Caco-2 (cell line): Measurements from ENCODE around the gene CEBPZOS. TPM values are rescaled to one million over a fixed set of nuclear protein-coding genes. Genes with fewer than 3 reads are reported as not detected.

ENCODE experiments used
- BruUV-seq: library from RNA; stranded (reverse); fragments of 400-500 nt; replicated peaks from 2 replicates; lab custom pipeline; 2021; lab: Mats Ljungman, UMichigan
- CTCF ChIA-PET: fragments of 300-600 bp; sonication (Branson Sonifier 250); formaldehyde crosslinking; loops from one replicate; lab custom pipeline; 2022; ENCODE audit warnings: antibody characterized with exemption; lab: Charles Lee
- POLR2A ChIA-PET: fragments of 300-600 bp; sonication (Branson Sonifier 250); formaldehyde crosslinking; loops from one replicate; lab custom pipeline; 2022; ENCODE audit warnings: antibody characterized with exemption; lab: Charles Lee
- DNase-seq, 2 experiments: peaks; one replicate each; pipeline versions ENCODE4 v3.0.0 to v3.0.0-alpha.2; 2020 to 2022
- H3K27me3 ChIP-seq: replicated peaks from 2 replicates; pipeline ENCODE4 v1.6.0; 2011; ENCODE audit warnings: low read length; ENCODE audit not compliant: control insufficient read depth, insufficient read depth
- H3K36me3 ChIP-seq: 2 replicates; pipeline ENCODE4 v1.5.1; 2011; ENCODE audit warnings: low read length; ENCODE audit not compliant: control insufficient read depth, insufficient read depth
- H3K4me1 ChIP-seq: fragments of 250-450 bp; sonication (Bioruptor Pico); 2 replicates; pipeline ENCODE4 v1.5.1; 2020; ENCODE audit warnings: mild to moderate bottlenecking
- H3K4me3 ChIP-seq: 2 replicates; pipeline ENCODE4 v1.5.1; 2011; ENCODE audit warnings: low read depth, mild to moderate bottlenecking, control low read depth, low read length
- H3K9me3 ChIP-seq: fragments of 250-450 bp; sonication (Bioruptor Pico); 2 replicates; pipeline ENCODE4 v1.5.1; 2020; ENCODE audit warnings: mild to moderate bottlenecking, moderate library complexity
- H3K27ac Mint-ChIP-seq: one replicate; pipeline ENCODE4 v1.8.0; 2022; ENCODE audit warnings: mixed read lengths; ENCODE audit not compliant: unreplicated experiment
- H3K27me3 Mint-ChIP-seq: one replicate; pipeline ENCODE4 v1.8.0; 2022; ENCODE audit warnings: mixed read lengths; ENCODE audit not compliant: insufficient read depth, unreplicated experiment
- H3K36me3 Mint-ChIP-seq: one replicate; pipeline ENCODE4 v1.8.0; 2022; ENCODE audit warnings: mild to moderate bottlenecking, mixed read lengths; ENCODE audit not compliant: insufficient read depth, unreplicated experiment
- H3K4me1 Mint-ChIP-seq: one replicate; pipeline ENCODE4 v1.8.0; 2022; ENCODE audit warnings: low read depth, mixed read lengths; ENCODE audit not compliant: unreplicated experiment
- H3K4me3 Mint-ChIP-seq: one replicate; pipeline ENCODE4 v1.8.0; 2022; ENCODE audit warnings: mild to moderate bottlenecking, moderate library complexity, mixed read lengths; ENCODE audit not compliant: unreplicated experiment
- H3K9me3 Mint-ChIP-seq: one replicate; pipeline ENCODE4 v1.8.0; 2022; ENCODE audit warnings: mixed read lengths; ENCODE audit not compliant: unreplicated experiment
- CTCF ChIP-seq, 2 experiments: fragments of 200-600 bp in 1 of 2; IDR thresholded peaks; 1 replicate in 1 of 2; 2 replicates in 1 of 2; pipeline versions ENCODE4 v1.5.1 to v1.8.0; 2011 to 2022; ENCODE audit warnings: antibody characterized with exemption in 1 of 2, control low read depth in 1 of 2, inconsistent platforms in 1 of 2, low read depth in 1 of 2, low read length in 1 of 2, mild to moderate bottlenecking in 1 of 2, moderate library complexity in 1 of 2; ENCODE audit not compliant: insufficient read depth in 1 of 2, severe bottlenecking in 1 of 2, unreplicated experiment in 1 of 2
- intact Hi-C: fragments of 100-400 bp; cut with micrococcal nuclease; formaldehyde crosslinking; loops from one replicate; pipeline ENCODE4 v1.10.0; 2022; ENCODE audit not compliant: unreplicated experiment
- total RNA-seq: library from RNA; stranded (reverse); gene quantifications from 2 replicates; pipeline ENCODE4 v1.2.3, GENCODE V29; 2022

Gene CEBPZOS
- total RNA-seq, 1 experiment from 2014 or later = 56.0 TPM

GRCh38 chr2:37173741-37174140, 22.6 kb upstream of the CEBPZOS start:
- no peak overlapping the region for H3K4me3 Mint-ChIP-seq
- no peak for TF ChIP-seq CTCF (IDR thresholded peaks at IDR 0.05; ENCODE audit: insufficient read depth in 1 of 2, low read depth in 1 of 2, low read length in 1 of 2, severe bottlenecking in 1 of 2, unreplicated experiment in 1 of 2)
- intact Hi-C loops = no loop called here
- no peaks in the 10 kb centered on the region for H3K4me1 Mint-ChIP-seq
- Histone ChIP-seq H3K4me3 (no peak overlapping the region), H3K9me3 (no peaks in the 10 kb centered on the region), H3K4me1 (peaks cover 16% of the 10 kb centered on the region; the same call in 1 of the 2 replicates), H3K36me3 (no peaks in the 10 kb centered on the region), H3K27me3 (no peaks in the 10 kb centered on the region)
- H3K27ac Mint-ChIP-seq = no peak overlapping the region
- DNase-seq = no peak
- peaks cover 11% of the 10 kb centered on the region for H3K9me3 Mint-ChIP-seq
- BruUV-seq = no TSS peak
- ChIA-PET CTCF (no interaction called here), POLR2A (no interaction called here)
- no peaks in the 10 kb centered on the region for H3K27me3 Mint-ChIP-seq
- H3K36me3 Mint-ChIP-seq = peaks cover 5% of the 10 kb centered on the region

DNA sequence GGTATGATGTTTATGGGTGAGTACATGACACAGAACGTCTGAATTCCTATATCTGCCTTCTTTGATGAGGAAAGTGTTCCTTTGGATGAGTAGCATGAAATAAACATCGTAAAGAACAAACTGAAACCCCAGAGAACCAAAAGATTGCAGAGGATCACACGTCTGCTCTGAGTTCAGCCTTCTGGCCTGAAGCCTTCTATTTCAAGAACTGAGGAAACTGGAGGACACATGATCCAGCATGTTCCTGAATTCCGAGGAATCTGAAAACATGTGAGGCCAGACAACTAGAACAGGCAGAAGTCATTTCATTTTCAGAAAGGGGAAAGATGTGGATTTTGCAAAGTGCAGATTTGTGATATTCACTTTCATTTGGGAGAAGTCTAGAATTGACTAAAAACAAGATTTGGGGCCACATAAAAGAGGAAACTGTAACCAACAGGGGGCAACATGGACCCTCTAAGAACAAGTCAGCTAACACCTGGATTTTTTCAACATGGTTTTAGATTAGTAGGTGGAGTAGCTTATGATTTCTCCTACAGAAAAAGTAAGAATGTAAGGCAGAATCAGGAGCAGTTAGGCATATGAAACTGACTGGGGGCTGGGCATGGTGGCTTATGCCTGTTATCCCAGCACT, 16.2 kb upstream of the CEBPZOS start:
- H3K4me3 ChIP-seq = no peak overlapping the region
- no peak for DNase-seq
- ChIA-PET CTCF (no interaction called here), POLR2A (no interaction called here)
- H3K36me3 Mint-ChIP-seq = no peaks in the 10 kb centered on the region
- H3K27me3 ChIP-seq = no peaks in the 10 kb centered on the region
- H3K4me1 ChIP-seq = peaks cover 6% of the 10 kb centered on the region
- no peaks in the 10 kb centered on the region for H3K9me3 Mint-ChIP-seq
- intact Hi-C loops = no loop called here
- no peak overlapping the region for H3K4me3 Mint-ChIP-seq
- H3K36me3 ChIP-seq = no peaks in the 10 kb centered on the region
- no peaks in the 10 kb centered on the region for H3K27me3 Mint-ChIP-seq
- no peak overlapping the region for H3K27ac Mint-ChIP-seq
- H3K9me3 ChIP-seq = no peaks in the 10 kb centered on the region
- no TSS peak for BruUV-seq
- H3K4me1 Mint-ChIP-seq = peaks cover 25% of the 10 kb centered on the region
- TF ChIP-seq CTCF (IDR thresholded peaks at IDR 0.05; ENCODE audit: insufficient read depth in 1 of 2, low read depth in 1 of 2, low read length in 1 of 2, severe bottlenecking in 1 of 2, unreplicated experiment in 1 of 2) = peak in 1 of 2 experiments; percentile 1

DNA sequence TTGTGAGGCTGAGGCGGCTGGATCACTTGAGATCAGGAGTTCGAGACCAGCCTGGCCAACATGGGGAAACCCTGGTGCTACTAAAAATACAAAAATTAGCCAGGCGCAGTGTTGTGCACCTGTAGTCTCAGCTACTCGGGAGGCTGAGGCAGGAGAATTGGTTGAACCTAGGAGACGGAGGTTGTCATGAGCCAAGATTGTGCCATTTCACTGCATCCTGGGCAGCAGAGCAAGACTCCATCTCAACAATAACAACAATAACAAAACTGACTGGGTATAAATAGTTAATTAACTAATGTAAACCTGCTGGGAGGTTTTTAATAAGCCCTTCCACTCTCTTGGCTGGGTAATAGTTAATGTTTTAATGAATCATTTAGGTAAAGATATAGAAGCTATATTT, 15.7 kb upstream of the CEBPZOS start:
- no peak overlapping the region for H3K4me3 Mint-ChIP-seq
- Histone ChIP-seq H3K4me3 (no peak overlapping the region), H3K4me1 (peaks cover 6% of the 10 kb centered on the region), H3K36me3 (no peaks in the 10 kb centered on the region), H3K9me3 (no peaks in the 10 kb centered on the region), H3K27me3 (no peaks in the 10 kb centered on the region)
- H3K27me3 Mint-ChIP-seq = no peaks in the 10 kb centered on the region
- ChIA-PET CTCF (no interaction called here), POLR2A (no interaction called here)
- TF ChIP-seq CTCF (IDR thresholded peaks at IDR 0.05; ENCODE audit: insufficient read depth in 1 of 2, low read depth in 1 of 2, low read length in 1 of 2, severe bottlenecking in 1 of 2, unreplicated experiment in 1 of 2) = no peak
- H3K27ac Mint-ChIP-seq = no peak overlapping the region
- H3K36me3 Mint-ChIP-seq = no peaks in the 10 kb centered on the region
- no TSS peak for BruUV-seq
- DNase-seq = no peak
- H3K4me1 Mint-ChIP-seq = peaks cover 25% of the 10 kb centered on the region
- intact Hi-C loops = no loop called here
- H3K9me3 Mint-ChIP-seq = no peaks in the 10 kb centered on the region
